ENCODE measurements around the gene FNDC5.
"Not testable (repeated sequence)": the region's sequence is repeated elsewhere in the genome, so short reads cannot be mapped to it uniquely, and the experiment has no call there.

FNDC5 gene

GRCh38 chr1:32870615-32871363, at the start of gene FNDC5:
Gene FNDC5 (minus strand): TSS chr1:32870912.
- no peak for DNase-seq (ENCODE audit: low read depth in 2 of 2)

- DNase-seq (ENCODE audit: low read depth in 2 of 2), result no peak
These were observed 49.4 kb upstream of the FNDC5 start for GRCh38 chr1:32919811-32920733.

- DNase-seq (ENCODE audit: low read depth in 2 of 2), result no peak
These were observed 47.5 kb upstream of the FNDC5 start for GRCh38 chr1:32918179-32918578.

GRCh38 chr1:32917521-32917920, 46.8 kb upstream of the FNDC5 start:
- DNase-seq (ENCODE audit: low read depth in 2 of 2), result no peak

GRCh38 chr1:32915766-32916706, 45.3 kb upstream of the FNDC5 start:
- DNase-seq (ENCODE audit: low read depth in 2 of 2), result no peak

GRCh38 chr1:32910319-32910718, 39.6 kb upstream of the FNDC5 start:
- DNase-seq (ENCODE audit: low read depth in 2 of 2), result no peak

GRCh38 chr1:32907435-32907834, 36.7 kb upstream of the FNDC5 start:
- DNase-seq (ENCODE audit: low read depth in 2 of 2), result no peak

- DNase-seq (ENCODE audit: low read depth in 2 of 2), result no peak
These were observed 35.9 kb upstream of the FNDC5 start for GRCh38 chr1:32906654-32907053.

- DNase-seq (ENCODE audit: low read depth in 2 of 2), result not testable (repeated sequence)
These were observed 34.9 kb upstream of the FNDC5 start for GRCh38 chr1:32905588-32905987.

GRCh38 chr1:32904797-32905196, 34.1 kb upstream of the FNDC5 start:
- no peak for DNase-seq (ENCODE audit: low read depth in 2 of 2)

- DNase-seq (ENCODE audit: low read depth in 2 of 2), result no peak
These were observed 33.5 kb upstream of the FNDC5 start for GRCh38 chr1:32903991-32904785.

GRCh38 chr1:32902535-32902920, 31.8 kb upstream of the FNDC5 start:
- no peak for DNase-seq (ENCODE audit: low read depth in 2 of 2)

- no peak for DNase-seq (ENCODE audit: low read depth in 2 of 2)
These were observed 31.3 kb upstream of the FNDC5 start for GRCh38 chr1:32901823-32902534.

- DNase-seq (ENCODE audit: low read depth in 2 of 2), result no peak
These were observed 30.5 kb upstream of the FNDC5 start, which contains the start of gene TMEM54 for GRCh38 chr1:32900956-32901822. Gene TMEM54 (minus strand): TSS chr1:32901389. CDS start chr1:32901238, 151 bp downstream.

- DNase-seq (ENCODE audit: low read depth in 2 of 2), result no peak
These were observed 29.8 kb upstream of the FNDC5 start for GRCh38 chr1:32900371-32900955.

GRCh38 chr1:32899586-32900296, 29.0 kb upstream of the FNDC5 start:
- no peak for DNase-seq (ENCODE audit: low read depth in 2 of 2)

GRCh38 chr1:32898958-32899357, 28.2 kb upstream of the FNDC5 start:
- DNase-seq (ENCODE audit: low read depth in 2 of 2), result no peak

- no peak for DNase-seq (ENCODE audit: low read depth in 2 of 2)
These were observed 27.3 kb upstream of the FNDC5 start for GRCh38 chr1:32898056-32898455.
